H1 (cell line): ENCODE measurements around the gene MRPS14. TPM values are rescaled to one million over a fixed set of nuclear protein-coding genes. Genes with fewer than 3 reads are reported as not detected.

Experiments used
- CTCF ChIA-PET: fragments of 300-600 bp; sonication (Branson Sonifier 250); formaldehyde crosslinking; loops from one replicate; lab custom pipeline; 2021; ENCODE audit not compliant: partially characterized antibody; lab: Charles Lee
- POLR2A ChIA-PET: fragments of 300-600 bp; sonication (Branson Sonifier 250); formaldehyde crosslinking; loops from one replicate; lab custom pipeline; 2021; ENCODE audit warnings: inconsistent platforms; ENCODE audit not compliant: partially characterized antibody; lab: Charles Lee
- DNase-seq, 2 experiments: peaks; one replicate each; pipeline versions ENCODE4 v3.0.0 to v3.0.0-alpha.2; 2010 to 2022; ENCODE audit warnings: low spot score in 2 of 2, low read depth in 1 of 2, mixed read lengths in 1 of 2
- FAIRE-seq: peaks from 2 replicates; lab custom pipeline; 2011; peaks lifted over from hg19 to GRCh38; lab: Jason Lieb, UNC
- H2AFZ ChIP-seq: 2 replicates; pipeline ENCODE4 v1.8.1; 2012; ENCODE audit warnings: low read length, inconsistent platforms
- H2AK5ac ChIP-seq: 2 replicates; pipeline ENCODE4 v1.6.1; 2013; ENCODE audit warnings: low read depth, low read length
- H2BK120ac ChIP-seq: replicated peaks from 2 replicates; pipeline ENCODE3; 2013; ENCODE audit warnings: low read depth, low read length, inconsistent platforms
- H2BK12ac ChIP-seq: 2 replicates; pipeline ENCODE4 v1.6.1; 2013; ENCODE audit warnings: low read depth, low read length
- H2BK15ac ChIP-seq: 2 replicates; pipeline ENCODE4 v1.6.1; 2013; ENCODE audit warnings: low read length
- H2BK20ac ChIP-seq: 2 replicates; pipeline ENCODE4 v1.6.1; 2013; ENCODE audit warnings: low read length
- H2BK5ac ChIP-seq: 2 replicates; pipeline ENCODE4 v1.6.1; 2013; ENCODE audit warnings: low read depth, low read length
- H3K14ac ChIP-seq: 2 replicates; pipeline ENCODE4 v1.6.1; 2013; ENCODE audit warnings: inconsistent platforms; ENCODE audit not compliant: insufficient read length
- H3K18ac ChIP-seq: 2 replicates; pipeline ENCODE4 v1.6.1; 2013; ENCODE audit warnings: low read length; ENCODE audit errors: extremely low read depth
- H3K23ac ChIP-seq: 2 replicates; pipeline ENCODE4 v1.6.1; 2013; ENCODE audit warnings: inconsistent platforms; ENCODE audit not compliant: insufficient read length
- H3K23me2 ChIP-seq: 2 replicates; pipeline ENCODE4 v1.6.1; 2013; ENCODE audit warnings: low read depth, low read length
- H3K27ac ChIP-seq: 2 replicates; pipeline ENCODE4 v1.6.1; 2011; ENCODE audit warnings: low read depth, low read length, inconsistent platforms
- H3K27me3 ChIP-seq, 4 experiments: replicated peaks in 1 of 4; 1 replicate in 1 of 4; 2 replicates in 3 of 4; pipeline versions ENCODE4 v1.6.1 to v1.8.1; 2011 to 2013; ENCODE audit warnings: low read length in 3 of 4, mild to moderate bottlenecking in 3 of 4, inconsistent platforms in 2 of 4, mixed read lengths in 2 of 4, moderate library complexity in 1 of 4; ENCODE audit not compliant: control insufficient read depth in 3 of 4, insufficient read depth in 3 of 4; ENCODE audit errors: extremely low read depth in 1 of 4
- H3K36me3 ChIP-seq, 4 experiments: 2 replicates each; pipeline versions ENCODE4 v1.6.1 to v1.8.1; 2011 to 2013; ENCODE audit warnings: mild to moderate bottlenecking in 4 of 4, low read length in 3 of 4, moderate library complexity in 2 of 4, control low read depth in 1 of 4, inconsistent platforms in 1 of 4; ENCODE audit not compliant: insufficient read depth in 4 of 4, control insufficient read depth in 2 of 4
- H3K4ac ChIP-seq: replicated peaks from 2 replicates; pipeline ENCODE3; 2013; ENCODE audit warnings: low read length, low read depth, mixed read lengths, inconsistent platforms; ENCODE audit not compliant: insufficient read length
- H3K4me1 ChIP-seq, 4 experiments: replicated peaks in 1 of 4; 1 replicate in 1 of 4; 2 replicates in 3 of 4; pipeline versions ENCODE4 v1.6.1 to v1.8.1; 2011 to 2013; ENCODE audit warnings: low read length in 3 of 4, inconsistent platforms in 2 of 4, mixed read lengths in 1 of 4; ENCODE audit not compliant: insufficient read depth in 4 of 4, control insufficient read depth in 3 of 4
- H3K4me2 ChIP-seq, 2 experiments: 2 replicates each; pipeline versions ENCODE4 v1.6.1 to v1.8.1; 2011 to 2013; ENCODE audit warnings: low read depth in 2 of 2, low read length in 2 of 2, control low read depth in 1 of 2, inconsistent platforms in 1 of 2, mild to moderate bottlenecking in 1 of 2; ENCODE audit not compliant: insufficient read depth in 1 of 2
- H3K4me3 ChIP-seq, 4 experiments: fragments of 200-600, 300-600 bp in 1 of 4; sonication (generic), shearing (Covaris generic), sonication (Bioruptor Twin) in 1 of 4; 2 replicates each; pipeline versions ENCODE4 v1.5.1 to v1.8.1; 2011 to 2016; ENCODE audit warnings: low read length in 4 of 4, low read depth in 3 of 4, control low read depth in 2 of 4, inconsistent platforms in 2 of 4, mild to moderate bottlenecking in 2 of 4, mixed read lengths in 1 of 4, moderate library complexity in 1 of 4; ENCODE audit not compliant: insufficient read depth in 2 of 4; ENCODE audit errors: extremely low read depth in 1 of 4
- H3K56ac ChIP-seq: replicated peaks from 2 replicates; pipeline ENCODE3; 2013; ENCODE audit warnings: low read depth, mild to moderate bottlenecking, mixed read lengths, low read length, inconsistent platforms; ENCODE audit not compliant: insufficient read length
- H3K79me1 ChIP-seq: 2 replicates; pipeline ENCODE4 v1.6.1; 2013; ENCODE audit warnings: low read depth, low read length, control low read depth
- H3K79me2 ChIP-seq, 2 experiments: 2 replicates each; pipeline versions ENCODE4 v1.6.1 to v1.8.1; 2012 to 2013; ENCODE audit warnings: low read length in 2 of 2, mild to moderate bottlenecking in 2 of 2, inconsistent platforms in 1 of 2; ENCODE audit not compliant: insufficient read depth in 2 of 2, control insufficient read depth in 1 of 2
- H3K9ac ChIP-seq, 4 experiments: replicated peaks in 1 of 4; 1 replicate in 1 of 4; 2 replicates in 3 of 4; pipeline versions ENCODE4 v1.6.1 to v1.8.1; 2011 to 2013; ENCODE audit warnings: low read depth in 3 of 4, low read length in 3 of 4, control low read depth in 2 of 4, mild to moderate bottlenecking in 2 of 4, moderate library complexity in 2 of 4, inconsistent platforms in 1 of 4; ENCODE audit errors: extremely low read depth in 1 of 4
- H3K9me3 ChIP-seq, 2 experiments: 2 replicates each; pipeline versions ENCODE4 v1.6.1 to v1.8.1; 2012 to 2013; ENCODE audit warnings: mild to moderate bottlenecking in 2 of 2, moderate library complexity in 2 of 2, control low read depth in 1 of 2, inconsistent platforms in 1 of 2, low read depth in 1 of 2, low read length in 1 of 2, mixed read lengths in 1 of 2; ENCODE audit not compliant: insufficient read depth in 2 of 2
- H4K20me1 ChIP-seq, 2 experiments: replicated peaks in 1 of 2; 2 replicates each; pipeline versions ENCODE3 to v1.8.1; 2011 to 2013; ENCODE audit warnings: inconsistent platforms in 2 of 2, low read length in 2 of 2, mild to moderate bottlenecking in 1 of 2; ENCODE audit not compliant: insufficient read depth in 2 of 2, control insufficient read depth in 1 of 2
- H4K5ac ChIP-seq: 2 replicates; pipeline ENCODE4 v1.6.1; 2013; ENCODE audit warnings: low read length, low read depth, mixed read lengths, inconsistent platforms; ENCODE audit not compliant: insufficient read length
- H4K8ac ChIP-seq: 2 replicates; pipeline ENCODE4 v1.8.0; 2013; ENCODE audit warnings: mild to moderate bottlenecking, moderate library complexity, low read length, inconsistent platforms; ENCODE audit not compliant: insufficient read depth; ENCODE audit errors: extremely low read depth
- H4K91ac ChIP-seq: replicated peaks from 2 replicates; pipeline ENCODE3; 2013; ENCODE audit warnings: low read length, mixed read lengths, inconsistent platforms; ENCODE audit not compliant: insufficient read length
- BACH1 ChIP-seq: IDR thresholded peaks from 2 replicates; pipeline ENCODE4 v1.6.1; 2012; ENCODE audit warnings: low read length, improper control_type of control experiment
- HDAC2 ChIP-seq, 2 experiments: fragments of 300-600 bp in 1 of 2; sonication (generic) in 1 of 2; IDR thresholded peaks; 2 replicates each; pipeline ENCODE4 v1.6.1; 2011 to 2012; ENCODE audit warnings: low read depth in 2 of 2, low read length in 2 of 2, mild to moderate bottlenecking in 2 of 2, moderate library complexity in 2 of 2, borderline replicate concordance in 1 of 2, inconsistent platforms in 1 of 2
- HDAC6 ChIP-seq: IDR thresholded peaks from one replicate; pipeline ENCODE4 v1.7.1; 2012; ENCODE audit warnings: low read depth, mild to moderate bottlenecking, inconsistent platforms, low read length, moderate library complexity
- KDM4A ChIP-seq: IDR thresholded peaks from one replicate; pipeline ENCODE4 v1.7.1; 2012; ENCODE audit warnings: low read depth, mild to moderate bottlenecking, moderate library complexity, low read length, inconsistent platforms; ENCODE audit not compliant: severe bottlenecking
- MAFK ChIP-seq: IDR thresholded peaks from 2 replicates; pipeline ENCODE4 v1.6.1; 2012; ENCODE audit warnings: low read depth, mild to moderate bottlenecking, improper control_type of control experiment, low read length
- PHF8 ChIP-seq: fragments of 200-600 bp; sonication (generic); conservative IDR thresholded peaks from 2 replicates; pipeline ENCODE4 v1.7.1; 2012; ENCODE audit warnings: low read depth, mild to moderate bottlenecking, inconsistent platforms, low read length, moderate library complexity
- SIX5 ChIP-seq: IDR thresholded peaks from 2 replicates; pipeline ENCODE4 v1.6.1; 2011; ENCODE audit warnings: mild to moderate bottlenecking, low read depth, low read length
- SUZ12 ChIP-seq: fragments of 200-600 bp; sonication (generic); IDR thresholded peaks from 2 replicates; pipeline ENCODE4 v1.6.1; 2012; ENCODE audit warnings: mild to moderate bottlenecking, inconsistent platforms, low read length, moderate library complexity, mixed read lengths
- WGBS, 2 experiments: shearing (Covaris generic) in 1 of 2; methylation state at CpG; one replicate each; pipeline versions ENCODE4 v1.1.6 to v1.1.7; 2013 to 2015; ENCODE audit warnings: low lambda C conversion rate in 2 of 2, mixed read lengths in 2 of 2, inconsistent platforms in 1 of 2, low coverage in 1 of 2, missing lambda C conversion rate in 1 of 2; ENCODE audit not compliant: insufficient replicate concordance in 2 of 2, insufficient coverage in 1 of 2, insufficient read length in 1 of 2; ENCODE audit errors: extremely low coverage in 1 of 2, missing lambda C conversion rate in 1 of 2; 5-methylcytosine and 5-hydroxymethylcytosine counted together
- polyA plus RNA-seq, 7 experiments: library from polyadenylated mRNA; depleted of rRNA in 3 of 7; stranded (reverse) in 5 of 7; unstranded in 2 of 7; fragments of >200 nt in 5 of 7; fragments of 200-250 nt in 2 of 7; gene quantifications; 1 replicate in 5 of 7; 2 replicates in 1 of 7; 4 replicates in 1 of 7; pipeline versions ENCODE4 v1.2.1 to v1.2.3, GENCODE V29; 2011 to 2013; ENCODE audit warnings: missing spikeins in 2 of 7, mixed read lengths in 2 of 7
- total RNA-seq: library from RNA; stranded (reverse); fragmentation: NEBNext Ultra II Directional; extraction: Animal tissue kit (Norgen Biotek cat#: 25700); gene quantifications from 2 replicates; pipeline ENCODE4 v1.2.1, GENCODE V29; 2021
- TF ChIP-seq, protein P1 (sequence below), 3 experiments: IDR thresholded peaks; 1 replicate in 2 of 3; 2 replicates in 1 of 3; pipeline versions ENCODE4 v1.5.1 to v1.6.1; 2011; ENCODE audit warnings: low read length in 3 of 3, mild to moderate bottlenecking in 3 of 3, inconsistent platforms in 2 of 3, low read depth in 1 of 3, moderate library complexity in 1 of 3; ENCODE audit not compliant: insufficient read depth in 1 of 3; ENCODE audit errors: control extremely low read depth in 1 of 3

The MRPS14 gene
- total and polyA plus RNA-seq, 2 of the 8 experiments (the other 6 are each of a cell fraction or from before 2014, with no cell fraction given) = 27.5 to 38.7 TPM

GRCh38 chr1:175062858-175063257, 39.6 kb upstream of the MRPS14 start:
- H2BK120ac ChIP-seq = no peak overlapping the region
- no peaks in the 10 kb centered on the region for H3K4me1 ChIP-seq
- H4K8ac ChIP-seq = no peak overlapping the region
- no peak overlapping the region for H2BK5ac ChIP-seq
- H2AK5ac ChIP-seq = no peak overlapping the region
- no peak overlapping the region for H2BK20ac ChIP-seq
- H4K5ac ChIP-seq = no peak overlapping the region
- H2BK15ac ChIP-seq = no peak overlapping the region
- no peaks in the 10 kb centered on the region for H3K23me2 ChIP-seq
- H3K23ac ChIP-seq = no peak overlapping the region
- H3K79me2 ChIP-seq = no peaks in the 10 kb centered on the region
- no peak overlapping the region for H3K56ac ChIP-seq
- POLR2A ChIA-PET = no interaction called here
- H2BK12ac ChIP-seq = no peak overlapping the region
- no peak overlapping the region for H3K4me3 ChIP-seq
- H3K18ac ChIP-seq = no peak overlapping the region
- no peak overlapping the region for H2AFZ ChIP-seq
- 87% methylated on average over 2 of the region's 2 CpGs; no CpG with 5 or more reads in 1 of the 2 experiments for WGBS, 2 experiments
- no peaks in the 10 kb centered on the region for H3K36me3 ChIP-seq
- no peak overlapping the region for H3K4ac ChIP-seq
- H3K27me3 ChIP-seq = no peaks in the 10 kb centered on the region
- H4K91ac ChIP-seq = no peak overlapping the region
- FAIRE-seq (no peak), DNase-seq (no peak)
- no peak overlapping the region for H3K9ac ChIP-seq
- H4K20me1 ChIP-seq = no peaks in the 10 kb centered on the region
- H3K4me2 ChIP-seq = no peak overlapping the region
- H3K14ac ChIP-seq = no peak overlapping the region
- CTCF ChIA-PET = interaction anchor here (0.9 to 1.7 kb wide), 6 partner anchors 9 to 84 kb away, joined by 3 to 4 read pairs (median 4); no protein-coding TSS in a partner anchor
- TF ChIP-seq HDAC2 (IDR thresholded peaks at IDR 0.05; ENCODE audit: borderline replicate concordance in 1 of 2, low read depth in 2 of 2, low read length in 2 of 2) = no peak
- TF ChIP-seq, protein P1, sequence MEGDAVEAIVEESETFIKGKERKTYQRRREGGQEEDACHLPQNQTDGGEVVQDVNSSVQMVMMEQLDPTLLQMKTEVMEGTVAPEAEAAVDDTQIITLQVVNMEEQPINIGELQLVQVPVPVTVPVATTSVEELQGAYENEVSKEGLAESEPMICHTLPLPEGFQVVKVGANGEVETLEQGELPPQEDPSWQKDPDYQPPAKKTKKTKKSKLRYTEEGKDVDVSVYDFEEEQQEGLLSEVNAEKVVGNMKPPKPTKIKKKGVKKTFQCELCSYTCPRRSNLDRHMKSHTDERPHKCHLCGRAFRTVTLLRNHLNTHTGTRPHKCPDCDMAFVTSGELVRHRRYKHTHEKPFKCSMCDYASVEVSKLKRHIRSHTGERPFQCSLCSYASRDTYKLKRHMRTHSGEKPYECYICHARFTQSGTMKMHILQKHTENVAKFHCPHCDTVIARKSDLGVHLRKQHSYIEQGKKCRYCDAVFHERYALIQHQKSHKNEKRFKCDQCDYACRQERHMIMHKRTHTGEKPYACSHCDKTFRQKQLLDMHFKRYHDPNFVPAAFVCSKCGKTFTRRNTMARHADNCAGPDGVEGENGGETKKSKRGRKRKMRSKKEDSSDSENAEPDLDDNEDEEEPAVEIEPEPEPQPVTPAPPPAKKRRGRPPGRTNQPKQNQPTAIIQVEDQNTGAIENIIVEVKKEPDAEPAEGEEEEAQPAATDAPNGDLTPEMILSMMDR (IDR thresholded peaks at IDR 0.05; ENCODE audit: control extremely low read depth in 1 of 3, insufficient read depth in 1 of 3, low read depth in 1 of 3, low read length in 3 of 3) = no peak
- no peak for TF ChIP-seq PHF8
- TF ChIP-seq SIX5 = no peak
- no peak for TF ChIP-seq KDM4A
- no peak for TF ChIP-seq HDAC6
- no peak for TF ChIP-seq MAFK
- TF ChIP-seq BACH1 = no peak
- no peak for TF ChIP-seq SUZ12
- H3K9me3 ChIP-seq = no peaks in the 10 kb centered on the region
- no peak overlapping the region for H3K27ac ChIP-seq
- H3K79me1 ChIP-seq = no peaks in the 10 kb centered on the region
